ENCODE data around the gene RAB14.

GRCh38 chr9:121239851-121240250, 38.2 kb upstream of the RAB14 start:
- no peak for TF ChIP-seq SIN3A (IDR thresholded peaks at IDR 0.05; ENCODE audit: borderline replicate concordance, low read depth, low read length)
- no peak for TF ChIP-seq EP300 (IDR thresholded peaks at IDR 0.05; ENCODE audit: borderline replicate concordance in 1 of 2, low read depth in 1 of 2, low read length in 1 of 2)
- no peak for TF ChIP-seq CHD2 (IDR thresholded peaks at IDR 0.05; ENCODE audit: low read length, partially characterized antibody)
- TF ChIP-seq, protein P1, sequence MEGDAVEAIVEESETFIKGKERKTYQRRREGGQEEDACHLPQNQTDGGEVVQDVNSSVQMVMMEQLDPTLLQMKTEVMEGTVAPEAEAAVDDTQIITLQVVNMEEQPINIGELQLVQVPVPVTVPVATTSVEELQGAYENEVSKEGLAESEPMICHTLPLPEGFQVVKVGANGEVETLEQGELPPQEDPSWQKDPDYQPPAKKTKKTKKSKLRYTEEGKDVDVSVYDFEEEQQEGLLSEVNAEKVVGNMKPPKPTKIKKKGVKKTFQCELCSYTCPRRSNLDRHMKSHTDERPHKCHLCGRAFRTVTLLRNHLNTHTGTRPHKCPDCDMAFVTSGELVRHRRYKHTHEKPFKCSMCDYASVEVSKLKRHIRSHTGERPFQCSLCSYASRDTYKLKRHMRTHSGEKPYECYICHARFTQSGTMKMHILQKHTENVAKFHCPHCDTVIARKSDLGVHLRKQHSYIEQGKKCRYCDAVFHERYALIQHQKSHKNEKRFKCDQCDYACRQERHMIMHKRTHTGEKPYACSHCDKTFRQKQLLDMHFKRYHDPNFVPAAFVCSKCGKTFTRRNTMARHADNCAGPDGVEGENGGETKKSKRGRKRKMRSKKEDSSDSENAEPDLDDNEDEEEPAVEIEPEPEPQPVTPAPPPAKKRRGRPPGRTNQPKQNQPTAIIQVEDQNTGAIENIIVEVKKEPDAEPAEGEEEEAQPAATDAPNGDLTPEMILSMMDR (IDR thresholded peaks at IDR 0.05) = no peak
- no peak for TF ChIP-seq RCOR1 (IDR thresholded peaks at IDR 0.05; ENCODE audit: low read length)
- no peak for TF ChIP-seq FOXM1 (IDR thresholded peaks at IDR 0.05; ENCODE audit: low read depth)

All from SK-N-SH (cell line).